ENCODE data around the gene CFAP74.

The CFAP74 gene

GRCh38 chr1:2020310-2020655 lies 16.7 kb upstream of the CFAP74 start:
- no CpG with 5 or more reads among the region's 11 CpGs for WGBS, 2 donors (ENCODE audit: extremely low coverage in 2 of 2, insufficient read length in 2 of 2, insufficient replicate concordance in 1 of 2)
- H3K14ac ChIP-seq (ENCODE audit: low read length): no peak overlapping the region
- no peak overlapping the region for H3K4ac ChIP-seq (ENCODE audit: low read length)
- H3K23ac ChIP-seq (ENCODE audit: low read depth, low read length, poor library complexity): no peak overlapping the region
- H4K91ac ChIP-seq (ENCODE audit: low read depth, low read length, poor library complexity): no peak overlapping the region
- H3K27me3 ChIP-seq (ENCODE audit: control insufficient read depth in 3 of 3, insufficient read depth in 3 of 3, low read depth in 1 of 3, low read length in 3 of 3): peaks cover 10 to 86% (median 37%) of the 10 kb centered on the region in 3 experiments
- DNase-seq (ENCODE audit: low spot score): no peak
- no peak overlapping the region for H3K27ac ChIP-seq (replicated peaks; ENCODE audit: low read length)
- no peak overlapping the region for H2BK15ac ChIP-seq (ENCODE audit: low read length)
- no peaks in the 10 kb centered on the region for H3K36me3 ChIP-seq (replicated peaks in 1 of 2; ENCODE audit: control insufficient read depth in 2 of 2, insufficient read depth in 2 of 2, low read length in 2 of 2)
- H2AFZ ChIP-seq (ENCODE audit: low read length): no peak overlapping the region
- H3K9ac ChIP-seq (ENCODE audit: low read depth, low read length, poor library complexity): no peak overlapping the region
- no peak overlapping the region for H3K4me3 ChIP-seq (ENCODE audit: low read length in 2 of 2)
- no peak overlapping the region for H2BK120ac ChIP-seq (ENCODE audit: low read depth, low read length)
- H4K8ac ChIP-seq (ENCODE audit: low read depth, low read length): no peak overlapping the region
- no peak overlapping the region for H2BK12ac ChIP-seq (ENCODE audit: low read length)
- H2AK5ac ChIP-seq (ENCODE audit: low read depth, low read length): no peak overlapping the region
- H3K18ac ChIP-seq (ENCODE audit: low read length): no peak overlapping the region
- H3K9me3 ChIP-seq (replicated peaks in 1 of 2; ENCODE audit: control insufficient read depth in 2 of 2, insufficient read depth in 1 of 2, low read depth in 1 of 2, low read length in 2 of 2): no peaks in the 10 kb centered on the region
- H3K4me2 ChIP-seq (ENCODE audit: insufficient read depth, low read length, poor library complexity, severe bottlenecking): no peak overlapping the region
- peaks cover 3% of the 10 kb centered on the region for H3K79me1 ChIP-seq (ENCODE audit: low read depth, low read length)
- H3K4me1 ChIP-seq (ENCODE audit: control insufficient read depth in 2 of 2, insufficient read depth in 1 of 2, low read depth in 1 of 2, low read length in 2 of 2): peaks cover 0 to 2% of the 10 kb centered on the region in 2 donors
- H2BK5ac ChIP-seq (ENCODE audit: low read length): no peak overlapping the region

GRCh38 chr1:2019571-2020309 lies 16.2 kb upstream of the CFAP74 start:
- H2AK5ac ChIP-seq (ENCODE audit: low read depth, low read length): no peak overlapping the region
- peaks cover 10 to 86% (median 37%) of the 10 kb centered on the region in 3 experiments for H3K27me3 ChIP-seq (ENCODE audit: control insufficient read depth in 3 of 3, insufficient read depth in 3 of 3, low read depth in 1 of 3, low read length in 3 of 3)
- H3K23ac ChIP-seq (ENCODE audit: low read depth, low read length, poor library complexity): peak overlapping the region; percentile 82
- H3K27ac ChIP-seq (replicated peaks; ENCODE audit: low read length): no peak overlapping the region
- peak overlapping the region; percentile 67 for H3K4me2 ChIP-seq (ENCODE audit: insufficient read depth, low read length, poor library complexity, severe bottlenecking)
- no peak overlapping the region for H4K91ac ChIP-seq (ENCODE audit: low read depth, low read length, poor library complexity)
- H4K8ac ChIP-seq (ENCODE audit: low read depth, low read length): no peak overlapping the region
- no peak overlapping the region for H3K9ac ChIP-seq (ENCODE audit: low read depth, low read length, poor library complexity)
- peak; percentile 61 for DNase-seq (ENCODE audit: low spot score)
- no peak overlapping the region for H3K18ac ChIP-seq (ENCODE audit: low read length)
- no peaks in the 10 kb centered on the region for H3K9me3 ChIP-seq (replicated peaks in 1 of 2; ENCODE audit: control insufficient read depth in 2 of 2, insufficient read depth in 1 of 2, low read depth in 1 of 2, low read length in 2 of 2)
- H2BK5ac ChIP-seq (ENCODE audit: low read length): no peak overlapping the region
- no peak overlapping the region for H2BK15ac ChIP-seq (ENCODE audit: low read length)
- no peak overlapping the region for H2BK12ac ChIP-seq (ENCODE audit: low read length)
- no peak overlapping the region for H2BK120ac ChIP-seq (ENCODE audit: low read depth, low read length)
- no peak overlapping the region for H3K14ac ChIP-seq (ENCODE audit: low read length)
- H3K4me1 ChIP-seq (ENCODE audit: control insufficient read depth in 2 of 2, insufficient read depth in 1 of 2, low read depth in 1 of 2, low read length in 2 of 2): peaks cover 0 to 2% of the 10 kb centered on the region in 2 donors
- no peaks in the 10 kb centered on the region for H3K36me3 ChIP-seq (replicated peaks in 1 of 2; ENCODE audit: control insufficient read depth in 2 of 2, insufficient read depth in 2 of 2, low read length in 2 of 2)
- peaks cover 3% of the 10 kb centered on the region for H3K79me1 ChIP-seq (ENCODE audit: low read depth, low read length)
- no peak overlapping the region for H3K4ac ChIP-seq (ENCODE audit: low read length)
- WGBS, 2 donors (ENCODE audit: extremely low coverage in 2 of 2, insufficient read length in 2 of 2, insufficient replicate concordance in 1 of 2): no CpG with 5 or more reads among the region's 61 CpGs
- H3K4me3 ChIP-seq (ENCODE audit: low read length in 2 of 2): no peak overlapping the region
- H2AFZ ChIP-seq (ENCODE audit: low read length): no peak overlapping the region

- Histone ChIP-seq H3K9me3 (replicated peaks in 1 of 2; ENCODE audit: control insufficient read depth in 2 of 2, insufficient read depth in 1 of 2, low read depth in 1 of 2, low read length in 2 of 2) (no peaks in the 10 kb centered on the region), H3K4ac (ENCODE audit: low read length) (no peak within 1 kb of the TSS), H2BK15ac (ENCODE audit: low read length) (no peak within 1 kb of the TSS), H3K23ac (ENCODE audit: low read depth, low read length, poor library complexity) (peak within 1 kb of the TSS; percentile 82), H3K4me1 (ENCODE audit: control insufficient read depth in 2 of 2, insufficient read depth in 1 of 2, low read depth in 1 of 2, low read length in 2 of 2) (peaks cover 0 to 2% of the 10 kb centered on the region in 2 donors), H3K4me2 (ENCODE audit: insufficient read depth, low read length, poor library complexity, severe bottlenecking) (peak within 1 kb of the TSS; percentile 67), H3K18ac (ENCODE audit: low read length) (peak within 1 kb of the TSS; percentile 85), H3K27ac (replicated peaks; ENCODE audit: low read length) (no peak within 1 kb of the TSS), H4K8ac (ENCODE audit: low read depth, low read length) (no peak within 1 kb of the TSS), H2BK120ac (ENCODE audit: low read depth, low read length) (no peak within 1 kb of the TSS), H2AFZ (ENCODE audit: low read length) (peak within 1 kb of the TSS; percentile 11), H2AK5ac (ENCODE audit: low read depth, low read length) (no peak within 1 kb of the TSS), H4K91ac (ENCODE audit: low read depth, low read length, poor library complexity) (no peak within 1 kb of the TSS), H2BK12ac (ENCODE audit: low read length) (peak within 1 kb of the TSS; percentile 34), H3K14ac (ENCODE audit: low read length) (no peak within 1 kb of the TSS), H3K79me1 (ENCODE audit: low read depth, low read length) (peaks cover 3% of the 10 kb centered on the region), H2BK5ac (ENCODE audit: low read length) (no peak within 1 kb of the TSS), H3K9ac (ENCODE audit: low read depth, low read length, poor library complexity) (peak within 1 kb of the TSS; percentile 50), H3K27me3 (ENCODE audit: control insufficient read depth in 3 of 3, insufficient read depth in 3 of 3, low read depth in 1 of 3, low read length in 3 of 3) (peaks cover 10 to 91% (median 37%) of the 10 kb centered on the region in 3 experiments), H3K4me3 (ENCODE audit: low read length in 2 of 2) (peak within 1 kb of the TSS in 1 of 2 donors; percentile 44), H3K36me3 (replicated peaks in 1 of 2; ENCODE audit: control insufficient read depth in 2 of 2, insufficient read depth in 2 of 2, low read length in 2 of 2) (no peaks in the 10 kb centered on the region)
- DNase-seq (ENCODE audit: low spot score): no peak
- no CpG with 5 or more reads among the region's 60 CpGs for WGBS, 2 donors (ENCODE audit: extremely low coverage in 2 of 2, insufficient read length in 2 of 2, insufficient replicate concordance in 1 of 2)
Observed at GRCh38 chr1:2019172-2019543, 15.6 kb upstream of the CFAP74 start, which contains the start of gene GABRD. Gene GABRD, plus strand, starts transcription at chr1:2019345. Its CDS starts 79 bp downstream, at chr1:2019424.

GRCh38 chr1:2018217-2019171 lies 14.9 kb upstream of the CFAP74 start:
- Histone ChIP-seq H3K36me3 (replicated peaks in 1 of 2; ENCODE audit: control insufficient read depth in 2 of 2, insufficient read depth in 2 of 2, low read length in 2 of 2) (no peaks in the 10 kb centered on the region), H4K91ac (ENCODE audit: low read depth, low read length, poor library complexity) (no peak overlapping the region), H2BK15ac (ENCODE audit: low read length) (no peak overlapping the region), H2BK5ac (ENCODE audit: low read length) (no peak overlapping the region), H3K4me3 (ENCODE audit: low read length in 2 of 2) (peak overlapping the region in 1 of 2 donors; percentile 44), H3K27ac (replicated peaks; ENCODE audit: low read length) (no peak overlapping the region), H3K79me1 (ENCODE audit: low read depth, low read length) (no peaks in the 10 kb centered on the region), H3K4me2 (ENCODE audit: insufficient read depth, low read length, poor library complexity, severe bottlenecking) (peak overlapping the region; percentile 67), H3K9ac (ENCODE audit: low read depth, low read length, poor library complexity) (peak overlapping the region; percentile 50), H2AK5ac (ENCODE audit: low read depth, low read length) (no peak overlapping the region), H4K8ac (ENCODE audit: low read depth, low read length) (no peak overlapping the region), H3K27me3 (ENCODE audit: control insufficient read depth in 3 of 3, insufficient read depth in 3 of 3, low read depth in 1 of 3, low read length in 3 of 3) (peaks cover 10 to 92% (median 37%) of the 10 kb centered on the region in 3 experiments), H2BK120ac (ENCODE audit: low read depth, low read length) (no peak overlapping the region), H3K4ac (ENCODE audit: low read length) (no peak overlapping the region), H3K18ac (ENCODE audit: low read length) (peak overlapping the region; percentile 85), H3K9me3 (replicated peaks in 1 of 2; ENCODE audit: control insufficient read depth in 2 of 2, insufficient read depth in 1 of 2, low read depth in 1 of 2, low read length in 2 of 2) (no peaks in the 10 kb centered on the region), H3K23ac (ENCODE audit: low read depth, low read length, poor library complexity) (no peak overlapping the region), H2BK12ac (ENCODE audit: low read length) (peak overlapping the region; percentile 34), H3K4me1 (ENCODE audit: control insufficient read depth in 2 of 2, insufficient read depth in 1 of 2, low read depth in 1 of 2, low read length in 2 of 2) (peaks cover 0 to 2% of the 10 kb centered on the region in 2 donors), H2AFZ (ENCODE audit: low read length) (peak overlapping the region; percentile 11), H3K14ac (ENCODE audit: low read length) (no peak overlapping the region)
- DNase-seq (ENCODE audit: low spot score): no peak
- no CpG with 5 or more reads among the region's 48 CpGs for WGBS, 2 donors (ENCODE audit: extremely low coverage in 2 of 2, insufficient read length in 2 of 2, insufficient replicate concordance in 1 of 2)

All from neuronal stem cell (in vitro differentiated cells).